ENCODE measurements around the gene COMT. TPM values are rescaled to one million over a fixed set of nuclear protein-coding genes. Genes with fewer than 3 reads are reported as not detected.

Gene COMT
- polyA plus RNA-seq, 4 donors = 103 to 157 (median 124) TPM

GRCh38 chr22:19980766-19981165 is 39.2 kb downstream of the COMT start:
- no peak for DNase-seq (ENCODE audit: low read depth in 4 of 4, low spot score in 2 of 4)

DNA sequence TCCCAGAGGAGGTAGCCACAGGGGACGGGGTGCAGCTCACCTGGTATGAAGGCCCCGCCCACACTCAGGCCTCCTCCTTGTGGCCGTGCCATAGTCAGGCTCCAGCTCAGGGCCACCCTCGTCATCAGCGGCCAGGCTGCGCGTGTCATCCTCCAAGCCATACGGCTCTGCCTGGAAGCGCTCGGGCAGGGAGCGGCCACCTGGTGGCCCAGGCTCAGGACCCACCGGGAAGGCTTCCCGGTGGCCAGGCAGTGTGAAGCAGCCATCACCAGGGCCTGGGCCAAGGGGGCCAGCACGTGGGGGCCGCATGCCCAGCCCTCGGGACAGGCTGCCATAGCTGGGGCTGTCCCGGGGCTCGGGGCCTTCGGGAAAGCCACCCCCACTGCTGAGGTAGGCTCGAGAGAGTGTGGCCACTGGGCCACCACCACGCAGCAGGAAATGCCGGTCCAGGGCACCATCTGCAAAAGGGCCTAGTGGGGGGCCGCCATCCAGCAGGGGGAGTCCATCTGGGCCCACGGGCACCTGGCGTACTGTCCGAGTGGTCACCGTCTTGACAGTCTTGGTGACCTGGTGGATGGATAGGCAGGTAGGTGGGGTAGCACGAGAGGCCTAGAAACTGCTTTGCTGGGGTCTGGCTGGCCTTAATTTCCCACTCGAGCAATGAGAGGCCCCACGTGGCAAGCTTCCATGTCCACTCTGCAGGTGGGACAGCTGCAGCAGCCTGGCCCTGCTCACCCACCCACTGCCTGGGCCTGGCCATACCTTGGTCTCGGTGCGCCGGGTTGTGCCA is 39.8 kb downstream of the COMT start:
- no peak for DNase-seq (ENCODE audit: low read depth in 4 of 4, low spot score in 2 of 4)

DNA sequence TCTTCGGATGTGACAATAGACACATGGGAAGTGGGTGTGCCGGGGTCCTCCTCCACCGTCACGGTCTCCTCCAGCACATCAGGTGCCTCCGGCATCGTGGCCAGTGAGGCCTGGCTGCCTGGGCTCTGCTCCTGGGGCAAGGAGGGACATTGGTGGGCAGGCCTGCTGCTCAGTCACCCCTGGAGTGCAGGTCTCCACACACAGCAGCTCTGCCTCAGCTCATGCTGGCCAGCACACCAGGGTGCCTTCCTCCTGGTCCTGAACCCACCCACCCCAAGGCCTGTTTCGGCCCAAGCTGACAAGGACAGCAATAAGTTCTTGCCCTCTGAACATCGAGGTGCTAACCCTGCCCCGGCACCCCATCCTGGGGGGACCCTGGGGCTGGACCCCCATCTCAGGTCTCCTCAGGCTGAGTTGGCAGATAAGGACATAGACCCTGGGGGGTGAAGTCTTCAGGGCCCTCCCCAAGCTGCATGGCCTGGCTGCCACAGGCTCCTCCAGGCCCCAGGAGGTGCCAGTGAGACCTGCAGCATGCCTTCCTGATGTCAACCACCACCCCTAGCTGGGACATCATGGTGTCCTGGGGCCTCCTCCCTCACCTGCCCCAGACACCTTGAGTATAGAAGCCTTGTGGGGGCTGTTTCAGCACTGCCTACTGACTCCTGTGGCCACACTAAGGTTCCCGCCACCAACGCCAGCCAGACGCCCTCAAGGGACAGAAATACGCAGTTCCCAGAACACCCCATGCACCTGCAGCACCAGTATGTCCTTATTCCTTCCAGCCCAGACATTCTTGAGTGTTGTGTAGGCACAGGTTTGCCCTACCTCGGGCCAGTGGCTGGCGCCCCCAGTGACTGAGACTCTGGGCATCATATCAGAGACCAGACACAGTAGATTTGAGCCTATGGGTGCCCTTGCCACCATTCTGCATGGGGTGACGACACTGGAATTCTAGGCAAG is 40.7 kb downstream of the COMT start:
- no peak for DNase-seq (ENCODE audit: low read depth in 4 of 4, low spot score in 2 of 4)

DNA sequence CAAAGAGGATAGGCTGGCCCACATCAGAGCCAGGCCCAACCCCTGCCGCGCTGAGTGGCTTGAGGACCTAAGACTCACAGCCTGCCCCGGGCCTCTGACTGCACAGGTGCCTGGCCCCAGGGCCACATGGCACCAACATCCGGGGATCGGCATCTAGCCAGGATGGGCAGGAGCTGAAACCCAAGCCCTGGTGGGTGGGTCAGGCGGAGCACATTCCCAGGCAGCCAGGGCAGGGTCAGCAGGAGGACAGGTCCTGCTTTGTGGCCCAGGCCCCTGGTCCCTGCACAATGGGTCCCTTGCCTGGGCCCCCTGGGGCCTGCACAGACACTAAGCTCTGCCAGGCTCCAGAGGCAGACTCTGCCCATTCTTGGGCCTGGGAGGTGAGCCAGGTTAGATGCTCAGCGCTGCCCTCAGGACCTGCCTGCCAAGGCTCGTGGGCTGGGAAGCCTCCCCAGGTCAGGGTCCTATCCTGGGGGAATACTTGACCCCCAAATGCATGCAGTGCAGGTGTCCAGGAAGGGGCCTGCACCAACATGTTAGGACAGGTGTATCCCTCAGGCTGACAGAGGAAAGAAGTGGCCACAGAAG is 41.5 kb downstream of the COMT start:
- DNase-seq (ENCODE audit: low read depth in 4 of 4, low spot score in 2 of 4) = no peak

GRCh38 chr22:19983741-19984140 is 42.2 kb downstream of the COMT start:
- no peak for DNase-seq (ENCODE audit: low read depth in 4 of 4, low spot score in 2 of 4)

DNA sequence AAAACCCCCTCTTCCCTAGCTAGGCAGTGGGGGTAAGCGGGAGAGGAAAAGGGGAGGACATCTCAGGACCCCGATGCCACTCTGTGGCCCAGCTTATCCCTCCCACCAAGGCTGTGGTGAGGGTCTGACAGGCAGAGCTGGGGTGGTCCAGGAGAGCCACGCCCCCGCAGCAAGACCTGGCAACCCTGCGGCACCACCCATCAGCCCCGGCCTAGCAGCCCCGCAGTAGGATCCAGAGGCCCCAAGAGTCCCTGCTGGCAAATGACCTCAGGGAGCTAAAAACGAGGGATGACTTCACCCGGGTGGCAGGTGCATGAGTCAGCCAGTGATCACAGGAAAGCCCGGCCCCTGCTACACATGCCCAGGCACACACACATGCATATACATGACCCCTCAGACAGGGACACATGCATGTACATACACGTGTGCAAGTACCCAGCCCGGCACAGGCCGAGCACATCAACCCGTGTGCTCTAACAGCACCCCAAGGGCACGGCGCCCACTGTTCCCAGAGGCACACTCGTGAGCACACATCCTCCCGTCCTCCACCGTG is 42.7 kb downstream of the COMT start:
- no peak for DNase-seq (ENCODE audit: low read depth in 4 of 4, low spot score in 2 of 4)

- DNase-seq (ENCODE audit: low read depth in 4 of 4, low spot score in 2 of 4) = no peak
Observed at GRCh38 chr22:19984851-19985811, 43.6 kb downstream of the COMT start.

- DNase-seq (ENCODE audit: low read depth in 4 of 4, low spot score in 2 of 4) = no peak
Observed at GRCh38 chr22:19986011-19986409, 44.4 kb downstream of the COMT start.

DNA sequence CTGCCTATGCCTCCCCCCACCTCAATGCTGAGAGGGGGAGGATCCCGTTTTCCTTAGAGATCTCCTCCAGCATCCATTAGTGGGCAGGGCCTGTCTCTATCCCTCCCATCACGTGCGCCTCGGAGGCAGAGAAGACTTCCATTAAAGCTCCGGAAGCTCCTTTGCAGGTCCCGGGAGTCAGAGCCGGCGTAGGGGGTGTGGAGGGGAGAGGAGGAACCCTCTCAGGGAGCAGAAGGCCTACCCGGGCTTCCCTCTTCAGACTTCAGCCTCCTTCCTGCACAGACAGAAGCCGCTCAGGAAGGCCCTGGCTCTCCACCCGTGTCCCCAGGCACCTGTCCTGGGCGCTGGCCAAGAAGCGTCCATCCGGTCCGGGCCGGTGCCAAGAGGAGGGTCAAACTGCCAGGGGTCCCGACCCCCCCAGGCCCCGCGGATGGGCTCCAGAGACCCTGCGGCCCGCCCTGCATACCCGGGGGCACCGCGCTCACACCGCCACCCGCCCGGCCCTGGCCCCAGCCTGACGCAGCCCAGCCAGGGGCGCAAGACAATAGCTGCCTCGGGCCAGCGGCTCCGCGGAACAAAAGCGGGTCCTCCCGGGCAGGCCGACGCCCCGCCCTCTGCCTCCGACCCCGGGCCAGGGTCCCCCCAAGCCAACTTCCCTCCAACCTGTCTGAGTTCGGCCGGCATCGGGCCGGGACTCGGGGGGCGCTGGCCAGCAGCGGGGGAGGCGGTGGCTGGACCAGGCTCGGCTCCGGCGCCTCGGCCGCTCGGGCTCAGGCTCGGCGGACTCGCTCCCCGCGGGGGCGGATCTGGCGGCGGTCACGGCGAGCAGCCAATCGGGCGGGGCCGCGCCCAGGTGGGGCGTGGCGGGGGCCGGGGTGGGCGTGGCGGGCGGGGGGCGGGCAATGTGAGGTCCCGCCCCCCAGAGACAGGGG is 45.1 kb downstream of the COMT start:
- peak in 1 of 4 donors; percentile 61 for DNase-seq (ENCODE audit: low read depth in 4 of 4, low spot score in 2 of 4)

- peak in 1 of 4 donors; percentile 23 for DNase-seq (ENCODE audit: low read depth in 4 of 4, low spot score in 2 of 4)
Observed at GRCh38 chr22:19987394-19988306, 46.1 kb downstream of the COMT start.

DNA sequence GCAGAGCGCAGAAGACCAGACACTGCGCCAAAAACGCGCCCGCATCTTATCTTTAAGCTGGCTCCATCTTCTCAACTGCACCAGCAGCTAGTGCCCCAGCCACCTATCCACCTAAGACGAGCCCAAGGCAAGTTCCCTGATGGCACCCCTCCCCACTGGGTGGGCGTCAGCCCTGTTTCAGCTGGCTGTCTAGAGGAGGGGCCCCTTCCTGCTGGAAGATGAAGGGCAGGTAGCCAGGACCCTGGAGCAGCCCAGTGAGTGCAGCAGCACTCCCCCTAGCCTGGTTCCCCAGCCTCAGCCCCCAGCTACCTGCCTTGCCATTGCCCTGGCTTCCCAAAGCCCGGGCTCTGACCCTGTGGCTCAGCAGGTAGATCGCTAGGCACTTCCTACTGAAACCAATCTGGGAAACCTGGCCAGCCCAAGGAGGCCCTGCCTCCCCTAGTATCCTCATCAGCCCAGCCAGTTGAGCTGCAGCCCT is 46.8 kb downstream of the COMT start:
- no peak for DNase-seq (ENCODE audit: low read depth in 4 of 4, low spot score in 2 of 4)

DNA sequence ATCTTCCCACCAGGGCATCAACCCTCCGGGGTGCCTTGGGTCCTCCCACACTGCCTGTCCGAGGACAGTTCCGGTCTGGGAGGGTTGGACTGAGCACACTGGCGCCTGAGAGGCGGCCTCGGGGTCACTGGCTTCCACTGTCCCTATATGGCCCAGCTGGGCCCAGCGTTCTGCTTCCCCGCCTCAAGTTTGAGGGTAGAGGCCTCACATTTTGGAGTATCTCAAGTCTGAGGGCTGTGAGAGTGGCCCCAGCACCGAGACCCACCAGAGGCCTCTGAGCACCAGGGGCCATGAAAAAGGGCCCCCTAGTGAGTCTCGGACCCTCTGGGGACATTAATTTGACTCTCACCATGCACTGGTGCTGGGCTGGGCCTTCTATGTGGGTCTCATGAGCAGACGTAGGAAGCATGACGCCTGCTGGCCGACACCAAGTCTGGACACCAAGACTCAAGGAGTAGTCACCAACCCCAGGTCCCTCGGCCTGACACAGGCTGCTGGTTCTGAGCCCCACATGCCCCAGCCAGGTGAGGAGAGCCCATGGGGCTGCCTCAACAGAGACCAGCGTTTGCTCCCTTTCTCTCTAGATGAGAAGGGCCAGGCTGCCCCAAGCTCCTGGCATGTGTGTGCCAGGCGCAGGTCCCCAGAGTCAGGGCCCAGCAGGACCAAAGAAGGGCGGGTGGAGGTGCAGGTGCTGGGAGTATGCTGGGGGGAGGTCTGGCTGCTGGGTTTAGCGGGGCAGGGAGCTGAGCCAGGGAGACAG is 47.6 kb downstream of the COMT start:
- DNase-seq (ENCODE audit: low read depth in 4 of 4, low spot score in 2 of 4) = no peak

DNA sequence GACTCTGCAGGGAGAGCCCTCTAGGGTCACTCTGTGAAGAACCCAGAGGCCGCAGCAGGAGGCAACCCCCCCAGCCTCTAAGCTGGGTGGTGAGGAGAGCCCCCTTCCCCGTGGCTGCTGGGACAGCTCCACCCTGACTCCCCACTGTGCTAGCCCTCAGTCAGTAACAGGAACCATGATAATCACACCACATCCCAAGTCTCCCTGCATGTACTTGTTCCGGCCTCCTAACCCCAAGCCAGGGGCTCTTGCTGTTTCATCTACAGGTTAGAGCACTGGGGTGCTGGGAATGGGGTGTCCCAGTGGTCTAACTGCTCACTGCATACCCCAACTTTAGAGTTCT is 48.1 kb downstream of the COMT start:
- DNase-seq (ENCODE audit: low read depth in 4 of 4, low spot score in 2 of 4) = no peak

- no peak for DNase-seq (ENCODE audit: low read depth in 4 of 4, low spot score in 2 of 4)
Observed at GRCh38 chr22:19990188-19990587, 48.6 kb downstream of the COMT start.

- no peak for DNase-seq (ENCODE audit: low read depth in 4 of 4, low spot score in 2 of 4)
Observed at GRCh38 chr22:19990609-19991394, 49.2 kb downstream of the COMT start.

- DNase-seq (ENCODE audit: low read depth in 4 of 4, low spot score in 2 of 4) = no peak
Observed at GRCh38 chr22:19991395-19991644, 49.7 kb downstream of the COMT start.

All from left renal cortex interstitium (tissue), 4 donors.